Head of caudate nucleus (tissue), 42 donors: ENCODE data around the gene RASAL1.
"Not testable (repeated sequence)": the region's sequence is repeated elsewhere in the genome, so short reads cannot be mapped to it uniquely, and the experiment has no call there.

Experiments used
- DNase-seq, 42 donors: peaks; one replicate each; pipeline versions ENCODE4 v3.0.0 to v3.0.0-alpha.2; 2020 to 2021; ENCODE audit warnings: mixed read lengths in 7 of 42
- intact Hi-C: fragments of 100-400 bp; cut with DNase I; formaldehyde crosslinking; loops from one replicate; pipeline ENCODE4 v1.15.0; 2022

The RASAL1 gene

DNA sequence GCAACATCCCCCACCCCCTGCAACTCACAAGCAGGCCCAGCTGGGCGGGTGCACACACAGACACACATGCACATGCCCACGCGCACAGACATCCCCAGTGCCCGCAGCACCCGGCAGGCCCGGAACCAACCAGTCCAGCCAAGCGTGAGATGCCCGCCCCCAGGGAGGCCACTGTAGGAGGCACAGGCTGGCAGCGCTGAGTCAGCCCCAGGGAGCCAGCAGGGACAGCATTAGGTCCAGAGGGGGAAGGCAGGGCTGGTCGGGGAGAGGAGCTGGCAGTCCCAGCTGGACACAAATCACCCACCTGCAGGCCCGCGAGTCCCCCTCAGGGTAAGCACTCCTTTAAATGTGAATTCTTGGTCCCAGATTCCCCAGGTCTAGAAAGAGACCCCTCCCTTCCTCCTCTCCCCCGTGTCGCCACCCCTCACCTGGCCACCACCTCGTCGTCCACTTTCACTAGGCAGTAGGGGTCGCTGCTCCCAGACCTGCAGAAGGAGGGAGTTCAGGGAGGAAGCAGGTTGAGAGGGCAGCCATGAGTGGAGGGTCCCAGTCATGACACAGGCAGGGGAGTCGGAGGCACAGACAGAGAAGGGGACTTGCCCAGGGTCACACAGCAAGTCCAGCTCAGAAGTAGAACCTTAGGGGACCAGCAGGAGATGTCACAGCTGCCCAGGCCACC, 5.0 kb downstream of the RASAL1 start:
- DNase-seq = peak in 40 of 42 donors; percentile 23 to 89 (median 67)
- intact Hi-C loops = no loop called here

DNA sequence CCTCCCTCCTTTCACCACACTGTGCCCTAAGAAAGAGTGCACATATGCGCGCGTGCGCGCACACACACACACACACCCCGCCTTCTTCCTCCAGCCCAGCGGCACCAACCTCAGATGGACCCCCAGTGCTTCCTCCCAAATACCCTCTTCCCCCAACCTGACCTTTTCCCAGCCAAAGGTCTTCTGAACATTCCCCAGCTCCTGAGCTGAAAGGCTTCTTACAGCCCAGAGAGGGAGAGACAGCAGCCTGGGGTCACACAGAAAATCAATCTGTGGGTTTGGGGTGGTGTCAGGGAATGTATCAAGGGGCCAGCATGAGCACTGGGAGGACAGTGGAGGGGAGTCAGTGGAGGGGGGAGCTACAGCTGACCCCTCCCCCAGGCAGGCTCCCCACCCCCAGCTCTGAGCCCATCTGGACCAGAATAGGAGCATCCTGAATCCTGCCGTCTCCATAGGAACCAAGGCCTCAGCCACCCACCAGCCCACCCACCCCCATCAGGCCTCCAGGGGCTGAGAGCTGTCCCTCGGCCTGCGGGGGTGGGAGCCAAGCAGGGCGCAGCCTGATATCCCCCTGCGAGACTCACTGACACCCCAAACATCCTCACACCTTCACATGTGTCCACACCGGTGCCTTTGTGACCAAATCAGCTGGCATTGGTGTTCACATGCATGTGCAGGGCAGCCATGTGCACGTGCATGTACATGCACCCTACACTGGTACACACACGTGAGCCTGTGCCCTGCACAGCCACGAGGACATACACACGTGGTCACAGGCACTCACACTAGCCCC, 5.7 kb downstream of the RASAL1 start:
- intact Hi-C loops = no loop called here
- no peak for DNase-seq

DNA sequence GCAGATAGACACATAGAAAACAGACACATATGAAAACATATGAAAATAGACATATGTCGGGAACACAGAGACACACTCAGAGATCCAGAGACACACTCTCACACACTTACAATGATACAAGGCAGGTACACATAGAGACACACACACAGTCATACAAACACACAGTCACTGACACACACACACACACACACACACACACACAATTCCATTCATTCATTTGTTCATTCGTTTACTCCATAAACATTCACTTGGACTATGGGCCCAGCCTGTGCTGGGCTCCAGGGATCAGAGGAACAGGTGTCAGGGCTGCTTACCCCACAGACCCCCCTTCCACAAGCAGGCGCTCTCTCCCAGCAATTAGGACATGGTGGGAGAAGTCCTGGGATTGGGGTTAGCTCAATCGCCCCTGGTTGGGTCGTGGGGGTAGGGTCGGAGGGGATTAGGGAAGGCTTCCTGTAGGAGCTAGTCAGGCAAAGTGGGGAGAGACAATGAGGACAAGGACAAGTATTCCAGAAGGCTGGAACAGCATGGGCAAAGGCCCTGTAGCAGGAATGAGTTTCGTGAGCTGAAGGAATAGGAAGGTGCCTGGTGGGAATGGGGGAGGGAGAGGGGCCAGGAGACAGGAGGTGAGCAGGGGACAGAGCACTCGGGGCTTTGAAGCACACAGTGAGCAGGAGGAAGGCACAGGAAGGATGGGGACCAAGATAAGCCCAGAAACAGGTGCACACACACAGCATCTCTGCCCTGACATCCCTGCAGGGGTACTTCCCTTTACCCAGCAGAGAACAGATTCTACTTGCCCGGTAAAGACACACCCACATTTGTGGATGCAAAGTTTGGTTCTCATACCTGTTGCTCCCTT, 6.5 kb downstream of the RASAL1 start:
- no peak for DNase-seq
- intact Hi-C loops = no loop called here

DNA sequence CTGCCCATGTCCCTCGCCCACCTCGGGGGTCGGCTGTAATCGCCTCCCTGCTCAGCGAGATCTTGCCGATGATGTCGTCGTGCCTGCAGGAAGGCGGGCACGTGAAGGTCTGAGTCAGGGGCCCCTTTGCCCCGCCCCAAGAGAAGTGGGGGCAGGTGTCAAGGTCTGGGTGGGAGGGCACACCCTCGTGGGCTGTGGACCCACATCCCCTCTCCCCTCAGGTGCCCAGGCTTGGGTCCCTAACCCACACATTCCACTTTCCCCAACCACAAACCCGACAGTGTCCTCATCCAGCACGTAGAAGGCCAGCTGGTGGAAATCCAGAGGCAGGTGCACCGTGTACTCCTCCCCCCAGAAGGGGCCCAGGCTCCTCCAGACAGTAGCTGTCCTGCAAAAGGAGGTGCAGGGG, 7.8 kb downstream of the RASAL1 start:
- DNase-seq = no peak
- intact Hi-C loops = no loop called here

DNA sequence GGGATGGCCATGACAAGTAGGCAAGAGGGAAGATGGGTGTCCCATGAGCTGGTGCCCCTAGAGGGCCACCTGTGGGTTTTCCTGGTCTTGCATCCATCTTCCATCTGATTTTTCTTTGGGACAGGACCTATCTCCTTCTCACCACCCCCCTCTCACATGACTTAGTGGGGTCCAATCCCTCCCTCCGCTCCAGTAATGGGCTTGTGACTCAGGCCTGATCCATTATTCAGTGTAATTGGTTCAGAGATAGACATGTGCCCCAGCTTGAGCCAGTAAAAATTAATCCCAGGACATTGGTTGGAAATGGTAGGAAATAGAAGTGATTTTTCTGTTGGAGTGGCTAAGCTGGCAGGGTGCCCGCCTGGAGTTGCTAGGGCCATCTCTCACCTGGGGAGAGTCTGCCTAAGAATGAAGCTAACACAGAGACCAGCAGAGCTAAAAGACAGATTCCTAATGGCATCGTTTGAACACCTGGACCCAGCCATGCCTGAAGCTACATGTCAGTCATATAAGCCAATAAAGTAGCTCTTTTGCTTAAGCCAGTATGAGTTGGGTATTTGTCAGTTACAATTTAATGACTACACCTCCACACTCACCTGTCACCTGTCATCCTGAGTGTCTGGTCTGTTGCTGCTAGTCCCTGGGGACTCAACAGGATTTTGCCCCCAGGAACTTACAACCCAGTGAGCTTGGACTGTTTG, 14.7 kb downstream of the RASAL1 start:
- peak in 8 of 42 donors; percentile 23 to 56 (median 40) for DNase-seq
- intact Hi-C loops = no loop called here

DNA sequence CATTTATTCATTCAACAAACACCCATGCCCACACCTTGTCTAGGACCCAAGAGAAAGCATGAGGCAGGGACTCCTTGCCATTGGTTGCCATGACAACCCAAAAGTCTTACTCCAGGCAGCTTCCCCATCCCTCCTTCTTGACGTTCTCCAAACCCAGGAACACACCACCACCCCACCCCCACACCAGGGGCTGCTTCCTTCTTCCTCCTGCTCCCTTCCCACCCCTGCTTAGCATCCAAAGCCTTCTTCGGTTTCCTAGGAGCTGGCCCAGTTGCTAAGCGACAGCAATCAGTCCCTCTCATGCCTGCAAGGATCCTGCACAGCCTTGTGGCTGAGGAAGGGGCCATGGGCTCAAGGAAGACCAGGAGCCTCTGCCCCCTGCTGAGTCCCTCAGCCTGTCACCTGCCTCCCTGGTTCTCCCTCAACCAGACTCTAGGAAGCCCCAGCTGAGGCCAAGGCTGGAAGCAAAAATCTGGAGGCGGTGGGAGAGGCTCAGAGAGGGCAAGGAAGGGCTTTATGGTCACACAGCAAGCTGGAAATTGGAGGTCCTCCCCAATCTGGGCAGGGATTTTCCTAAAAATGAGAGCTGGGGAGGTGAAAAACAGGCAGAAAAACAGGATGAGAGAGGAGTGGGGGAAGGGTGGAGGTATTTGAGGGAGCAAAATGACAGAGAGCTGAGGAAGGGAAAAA, 15.4 kb downstream of the RASAL1 start:
- intact Hi-C loops = no loop called here
- peak; percentile 50 to 96 (median 82) for DNase-seq

DNA sequence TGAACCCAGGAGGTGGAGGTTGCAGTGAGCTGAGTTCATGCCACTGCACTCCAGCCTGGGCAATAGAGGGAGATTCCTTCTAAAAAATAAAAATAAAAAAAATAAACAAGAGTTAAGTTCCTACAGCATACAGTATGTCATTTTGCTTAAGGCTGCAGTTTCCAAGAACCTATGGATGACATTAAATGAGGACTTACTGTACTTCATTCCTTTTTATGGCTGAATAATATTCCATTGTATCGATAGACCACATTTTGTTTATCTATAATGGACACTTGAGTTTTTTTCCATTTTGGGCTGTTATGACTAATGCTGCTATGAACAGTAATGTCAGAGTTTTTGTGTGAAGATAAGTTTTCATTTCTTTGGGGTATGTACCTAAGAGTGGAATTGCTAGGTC, 17.4 kb downstream of the RASAL1 start:
- DNase-seq = no peak
- intact Hi-C loops = no loop called here

DNA sequence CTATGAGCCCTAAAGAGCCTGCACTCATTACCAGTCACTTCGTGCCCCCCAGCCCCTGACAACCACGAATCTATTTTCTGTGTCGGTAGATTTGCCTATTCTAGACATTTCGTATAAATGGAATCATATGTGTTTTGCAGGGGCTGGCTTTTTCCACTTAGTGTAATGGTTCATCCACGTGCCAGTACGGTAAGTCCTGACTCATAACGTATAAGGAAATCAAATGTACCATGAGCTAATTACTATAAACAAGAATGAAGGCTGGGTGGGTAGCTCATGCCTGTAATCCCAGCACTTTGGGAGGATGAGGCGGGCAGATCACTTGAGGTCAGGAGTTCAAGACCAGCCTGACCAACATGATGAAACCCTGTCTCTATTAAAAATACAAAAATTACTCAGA, 17.9 kb downstream of the RASAL1 start:
- DNase-seq, intact Hi-C loops: not testable (repeated sequence)

DNA sequence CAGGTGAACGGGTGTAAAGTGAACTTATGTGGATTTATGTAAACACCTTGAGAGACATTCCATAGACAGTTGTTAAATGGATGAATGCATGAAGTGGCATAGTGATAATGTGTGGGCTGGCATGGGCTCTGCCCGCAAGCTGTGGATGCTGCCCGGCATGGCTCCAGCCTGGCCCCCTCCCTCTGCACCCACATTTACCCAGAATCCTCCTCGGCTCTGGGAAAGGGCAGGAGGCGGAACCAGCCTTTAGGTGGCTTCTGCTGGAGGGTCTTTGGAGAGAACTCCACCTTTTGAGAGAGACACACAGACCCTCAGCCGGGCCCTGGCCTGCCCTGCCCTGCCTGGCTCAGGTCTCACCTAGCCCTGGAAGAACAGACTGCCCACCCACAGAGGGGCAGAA, 18.7 kb downstream of the RASAL1 start:
- DNase-seq = peak in 18 of 42 donors; percentile 2 to 76 (median 54)
- intact Hi-C loops = no loop called here

DNA sequence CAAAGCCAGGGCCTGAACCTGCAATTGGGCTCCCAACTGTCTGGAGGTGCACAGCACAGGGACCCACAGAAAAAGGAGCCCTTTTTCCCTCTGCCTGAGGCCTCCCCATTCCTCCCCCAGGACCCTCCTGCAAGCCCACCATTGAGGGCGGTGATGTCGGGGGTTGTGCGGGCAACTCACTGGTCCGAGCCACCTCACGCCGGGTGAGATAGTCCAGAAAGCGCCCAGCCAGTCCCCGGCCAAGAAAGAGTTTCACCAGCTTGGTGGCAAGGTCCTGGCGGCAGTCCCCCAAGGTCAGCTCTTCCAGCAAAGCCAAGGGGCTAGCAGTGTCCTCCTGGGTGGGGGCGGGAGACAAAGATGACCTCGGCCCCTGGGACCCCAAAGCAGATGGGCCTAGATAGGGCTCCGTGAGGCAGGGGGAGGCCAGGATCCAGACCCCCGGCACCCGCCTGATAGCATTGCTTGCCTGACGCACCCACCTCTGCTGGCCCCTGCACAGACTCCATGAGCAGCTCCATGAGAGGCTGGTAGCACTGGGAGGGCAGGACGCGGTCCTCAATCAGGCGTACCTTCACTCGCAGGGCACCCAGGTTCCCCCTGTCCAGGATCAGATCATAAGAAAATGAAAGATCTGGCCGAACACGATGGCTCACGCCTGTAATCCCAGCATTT, 20.0 kb downstream of the RASAL1 start:
- DNase-seq = peak in 1 of 42 donors; percentile 1
- intact Hi-C loops = no loop called here

DNA sequence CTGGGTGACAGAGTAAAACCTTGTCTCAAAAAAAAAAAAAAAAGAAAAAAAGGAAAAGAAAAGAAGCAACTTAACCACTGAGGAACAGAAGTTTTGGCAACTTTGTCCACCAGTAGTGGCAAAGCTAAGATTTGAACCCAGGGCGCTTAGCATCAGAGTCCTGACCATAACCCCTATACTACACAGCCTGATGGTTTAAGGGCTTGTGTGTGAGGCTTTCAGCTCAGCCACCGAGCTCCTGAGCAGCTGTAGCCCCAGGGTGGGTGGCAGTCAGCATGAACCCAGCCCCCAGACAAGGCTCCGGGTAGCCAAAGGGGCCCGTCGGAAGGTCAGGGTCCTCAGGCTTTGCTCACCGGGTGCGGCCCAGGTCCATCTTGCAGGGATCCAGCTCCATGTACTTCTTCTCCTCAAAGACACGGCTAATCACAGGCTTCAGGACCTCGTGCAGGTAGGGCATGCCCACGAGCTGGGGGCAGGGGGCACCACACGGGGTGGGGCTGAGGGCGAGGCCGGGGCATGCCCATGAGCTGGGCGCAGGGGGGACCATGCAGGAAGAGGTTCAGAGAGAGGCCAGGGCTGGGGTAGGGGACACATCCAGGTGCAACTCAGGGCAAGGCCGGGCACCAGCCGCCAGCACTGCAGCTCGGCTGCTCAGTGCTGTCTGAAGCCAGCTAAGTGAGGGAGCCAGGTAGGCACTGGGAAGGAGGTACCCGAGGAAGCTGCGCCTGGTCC, 20.9 kb downstream of the RASAL1 start:
- intact Hi-C loops = no loop called here
- DNase-seq = no peak

DNA sequence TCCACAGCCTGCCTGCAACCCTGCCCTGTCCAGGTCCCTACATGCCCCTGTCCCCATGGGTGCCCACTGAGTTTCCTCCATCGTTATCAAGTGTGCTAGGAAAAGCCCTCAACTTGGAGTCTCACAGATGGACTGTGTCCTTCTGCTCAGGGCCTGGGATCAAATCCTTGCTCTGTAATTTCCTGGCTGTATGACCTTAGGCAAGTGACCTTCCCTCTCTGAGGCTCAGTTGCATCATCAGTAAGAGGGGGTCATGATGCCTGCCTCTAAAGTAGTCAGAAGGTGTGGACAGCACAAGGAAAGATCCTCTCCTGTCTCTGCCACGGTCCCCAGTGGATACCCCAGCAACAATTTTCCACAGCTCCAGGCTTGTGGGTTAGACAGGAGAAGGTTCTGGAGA, 22.2 kb downstream of the RASAL1 start:
- DNase-seq = no peak

DNA sequence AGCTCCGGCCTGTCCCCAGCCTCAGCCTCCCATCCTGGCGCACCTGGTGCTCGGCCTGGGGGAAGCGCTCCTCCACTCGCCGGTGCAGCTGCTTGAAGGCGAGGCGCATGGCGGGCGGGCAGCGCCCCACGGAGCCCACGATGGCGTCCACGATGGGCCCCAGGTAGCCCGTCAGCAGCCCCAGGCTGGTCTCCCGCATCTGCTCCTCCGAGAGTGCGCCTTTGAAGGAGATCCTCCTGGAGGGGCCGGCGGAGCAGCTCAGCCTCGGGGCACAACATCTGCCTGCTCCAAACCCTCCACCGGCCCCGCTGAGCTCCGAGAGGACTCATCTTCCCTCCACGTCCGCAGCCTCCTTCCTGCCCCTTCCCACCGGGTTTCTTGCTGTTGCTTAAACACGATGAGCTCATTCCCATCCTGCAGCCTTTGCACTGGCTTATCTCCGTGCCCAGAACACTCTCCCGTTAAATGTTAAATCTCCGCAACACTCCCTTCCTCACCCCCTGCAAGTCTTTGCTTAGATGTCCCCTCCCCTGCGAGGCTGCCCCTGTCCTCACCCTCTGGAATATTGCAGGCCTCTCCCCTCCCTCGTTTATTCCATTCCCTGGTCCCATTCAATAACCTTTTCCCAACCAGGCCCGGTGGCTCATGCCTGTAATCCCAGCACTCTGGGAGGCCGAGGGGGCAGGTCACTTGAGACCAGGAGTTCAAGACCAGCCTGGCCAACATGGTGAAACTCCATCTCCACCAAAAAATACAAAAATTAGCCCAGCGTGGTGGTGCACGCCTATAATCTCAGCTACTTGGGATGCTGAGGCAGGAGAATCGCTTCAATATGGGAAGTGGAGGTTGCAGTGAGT, 23.3 kb downstream of the RASAL1 start:
- intact Hi-C loops = no loop called here
- DNase-seq = no peak

More for the DNA sequence above, 22.2 kb downstream of the RASAL1 start:
- intact Hi-C loops = no loop called here

DNA sequence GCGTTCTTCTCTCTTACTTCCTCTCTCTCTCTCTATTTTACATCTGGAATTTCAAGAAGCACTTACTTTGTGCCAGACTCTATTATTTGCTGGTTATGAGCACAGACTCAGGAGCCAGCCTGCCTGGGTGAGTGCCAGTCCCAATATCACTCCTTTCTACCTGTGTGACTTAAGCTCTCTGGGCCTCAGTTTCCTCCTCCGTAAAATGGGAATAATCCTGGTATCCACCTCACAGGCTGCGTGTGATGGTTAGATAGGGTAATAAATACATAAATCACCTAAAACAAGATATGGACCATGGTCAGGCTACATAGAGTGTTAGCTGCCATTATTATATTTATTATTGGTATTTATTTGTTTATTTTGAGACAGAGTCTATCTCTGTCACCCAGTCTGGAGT, 24.3 kb downstream of the RASAL1 start:
- intact Hi-C loops = no loop called here
- no peak for DNase-seq

DNA sequence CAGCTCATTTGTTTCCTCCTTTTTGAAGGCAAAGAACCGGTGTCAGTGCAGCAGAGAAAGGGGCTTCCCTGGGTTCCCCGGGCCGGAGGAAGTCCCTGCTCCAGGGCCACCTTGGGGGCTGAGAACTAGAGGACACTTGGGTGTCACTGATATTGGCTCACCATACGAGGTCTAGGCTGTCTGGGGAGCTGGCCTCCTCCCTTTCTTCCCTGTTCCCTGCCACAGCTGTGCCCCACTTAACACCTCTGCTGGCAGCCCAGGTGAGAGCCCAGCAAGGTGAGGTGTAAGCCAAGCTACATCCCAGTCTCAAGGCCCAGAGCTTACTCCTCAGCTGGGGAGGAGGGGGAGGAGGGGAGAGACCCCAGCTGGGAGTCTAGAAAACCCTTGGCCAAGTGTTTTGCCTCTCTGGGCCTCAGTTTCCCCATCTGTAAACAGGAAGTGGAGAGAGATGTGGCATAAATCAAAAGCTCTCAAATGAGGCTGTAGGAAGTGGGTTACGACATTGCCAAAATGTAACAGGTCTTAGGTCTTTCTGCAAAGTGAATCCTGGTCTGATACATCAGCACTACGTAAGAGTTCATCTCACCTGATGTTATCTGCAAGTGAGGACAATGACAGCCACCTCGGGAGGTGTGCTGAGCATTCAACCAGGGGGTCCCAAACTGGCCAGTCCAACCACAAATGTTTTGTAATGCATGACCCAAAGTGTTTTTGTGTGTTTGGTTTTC, 25.5 kb downstream of the RASAL1 start:
- DNase-seq = peak in 1 of 42 donors; percentile 1
- intact Hi-C loops = no loop called here

DNA sequence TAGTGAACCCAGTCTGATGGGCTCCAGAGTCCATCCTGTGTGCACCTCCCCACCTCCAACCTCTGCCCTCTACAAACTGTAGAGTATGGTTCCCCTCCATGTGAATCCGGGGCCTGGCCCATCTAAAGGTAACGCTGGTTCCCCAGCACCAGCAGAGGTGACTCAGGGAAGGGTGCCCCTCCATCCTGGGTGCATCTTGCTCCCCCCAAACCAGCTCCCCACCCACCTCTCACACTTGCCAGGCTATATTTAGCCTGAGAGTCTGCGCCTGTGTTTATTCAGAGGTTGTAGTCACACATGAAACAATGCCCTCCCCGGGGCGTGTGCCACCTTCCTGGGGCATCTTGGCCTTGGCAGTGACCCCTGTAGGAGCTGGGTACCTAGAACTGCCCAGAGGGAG, 26.2 kb downstream of the RASAL1 start:
- intact Hi-C loops = no loop called here
- peak in 1 of 42 donors; percentile 22 for DNase-seq
